Progenitor cell of endocrine pancreas (in vitro differentiated cells): ENCODE measurements around the gene COLEC12. TPM values are rescaled to one million over a fixed set of nuclear protein-coding genes. Genes with fewer than 3 reads are reported as not detected.
A peak's percentile ranks its signal among the peaks of the same experiment; 100 is the strongest.

Experiments
- DNase-seq: peaks from one replicate; pipeline ENCODE4 v3.0.0; 2021; ENCODE audit warnings: low spot score; ENCODE audit not compliant: unreplicated experiment
- H3K27ac Mint-ChIP-seq: 2 replicates; pipeline ENCODE4 v1.8.0; 2021; ENCODE audit warnings: mild to moderate bottlenecking, moderate library complexity, mixed read lengths
- H3K27me3 Mint-ChIP-seq: 2 replicates; pipeline ENCODE4 v1.8.0; 2021; ENCODE audit warnings: mixed read lengths
- H3K36me3 Mint-ChIP-seq: 2 replicates; pipeline ENCODE4 v1.8.0; 2022; ENCODE audit warnings: mixed read lengths; ENCODE audit not compliant: insufficient read depth
- H3K4me1 Mint-ChIP-seq: 2 replicates; pipeline ENCODE4 v1.8.0; 2021; ENCODE audit warnings: low read depth, mixed read lengths
- H3K4me3 Mint-ChIP-seq: 2 replicates; pipeline ENCODE4 v1.8.0; 2021; ENCODE audit warnings: low read depth, mild to moderate bottlenecking, moderate library complexity, mixed read lengths
- H3K9me3 Mint-ChIP-seq: 2 replicates; pipeline ENCODE4 v1.8.0; 2021; ENCODE audit warnings: low read depth, mixed read lengths
- CTCF ChIP-seq: fragments of 200-600 bp; sonication (generic); IDR thresholded peaks from one replicate; pipeline ENCODE4 v1.5.0; 2021; ENCODE audit warnings: antibody characterized with exemption, mild to moderate bottlenecking; ENCODE audit not compliant: unreplicated experiment
- total RNA-seq: library from RNA; stranded (reverse); gene quantifications from 2 replicates; pipeline ENCODE4 v1.2.1, GENCODE V29; 2021

COLEC12 gene
- total RNA-seq, 1 donor from 2014 or later: 0.55 TPM

- H3K27me3 Mint-ChIP-seq: peaks cover 9% of the 10 kb centered on the region
- no peak for TF ChIP-seq CTCF
- peaks cover 5% of the 10 kb centered on the region for H3K4me1 Mint-ChIP-seq
- no peak for DNase-seq
- H3K4me3 Mint-ChIP-seq: no peak overlapping the region
- no peaks in the 10 kb centered on the region for H3K36me3 Mint-ChIP-seq
- H3K9me3 Mint-ChIP-seq: peaks cover 7% of the 10 kb centered on the region
- H3K27ac Mint-ChIP-seq: no peak overlapping the region
These were observed 15.6 kb downstream of the COLEC12 start for GRCh38 chr18:484749-485464.

GRCh38 chr18:478681-479080 lies 21.8 kb downstream of the COLEC12 start:
- H3K4me1 Mint-ChIP-seq: peaks cover 17% of the 10 kb centered on the region
- H3K36me3 Mint-ChIP-seq: no peaks in the 10 kb centered on the region
- TF ChIP-seq CTCF: no peak
- no peak overlapping the region for H3K4me3 Mint-ChIP-seq
- H3K27me3 Mint-ChIP-seq: peaks cover 9% of the 10 kb centered on the region
- H3K27ac Mint-ChIP-seq: no peak overlapping the region
- no peaks in the 10 kb centered on the region for H3K9me3 Mint-ChIP-seq
- no peak for DNase-seq

- H3K27ac Mint-ChIP-seq: no peak overlapping the region
- H3K27me3 Mint-ChIP-seq: peaks cover 9% of the 10 kb centered on the region
- H3K36me3 Mint-ChIP-seq: no peaks in the 10 kb centered on the region
- H3K9me3 Mint-ChIP-seq: no peaks in the 10 kb centered on the region
- no peak overlapping the region for H3K4me3 Mint-ChIP-seq
- TF ChIP-seq CTCF: peak; percentile 27
- no peak for DNase-seq
- H3K4me1 Mint-ChIP-seq: peaks cover 17% of the 10 kb centered on the region
These were observed 22.9 kb downstream of the COLEC12 start for GRCh38 chr18:477565-477964.

GRCh38 chr18:476251-476664 lies 24.2 kb downstream of the COLEC12 start:
- no peak for TF ChIP-seq CTCF
- no peak overlapping the region for H3K4me3 Mint-ChIP-seq
- no peak for DNase-seq
- peaks cover 17% of the 10 kb centered on the region for H3K4me1 Mint-ChIP-seq
- no peaks in the 10 kb centered on the region for H3K9me3 Mint-ChIP-seq
- peaks cover 9% of the 10 kb centered on the region for H3K27me3 Mint-ChIP-seq
- H3K36me3 Mint-ChIP-seq: no peaks in the 10 kb centered on the region
- no peak overlapping the region for H3K27ac Mint-ChIP-seq

- Mint-ChIP-seq H3K27me3 (peaks cover 5% of the 10 kb centered on the region), H3K9me3 (no peaks in the 10 kb centered on the region), H3K36me3 (no peaks in the 10 kb centered on the region), H3K4me3 (no peak overlapping the region), H3K27ac (no peak overlapping the region), H3K4me1 (peaks cover 17% of the 10 kb centered on the region)
- no peak for DNase-seq
- no peak for TF ChIP-seq CTCF
These were observed 25.1 kb downstream of the COLEC12 start for GRCh38 chr18:475202-476031.
